KMS-11 (cell line): Measurements from ENCODE around the gene PRPSAP1.

Experiments
- H2AFZ ChIP-seq: fragments of 200-600 bp; sonication (generic); 2 replicates; pipeline ENCODE4 v1.6.1; 2016; ENCODE audit warnings: antibody characterized with exemption, mixed run types, low read depth
- H3K27ac ChIP-seq: fragments of 200-600 bp; sonication (generic); 2 replicates; pipeline ENCODE4 v1.6.1; 2016; ENCODE audit warnings: mild to moderate bottlenecking, mixed run types
- H3K27me3 ChIP-seq: fragments of 200-600 bp; sonication (generic); 2 replicates; pipeline ENCODE4 v1.6.1; 2017; ENCODE audit warnings: mild to moderate bottlenecking, low read depth, mixed run types, moderate library complexity; ENCODE audit not compliant: insufficient read depth
- H3K36me3 ChIP-seq: fragments of 200-600 bp; sonication (generic); 2 replicates; pipeline ENCODE4 v1.6.1; 2017; ENCODE audit warnings: mild to moderate bottlenecking, mixed run types; ENCODE audit not compliant: insufficient read depth
- H3K4me1 ChIP-seq: fragments of 200-600 bp; sonication (generic); 2 replicates; pipeline ENCODE4 v1.6.1; 2016; ENCODE audit warnings: mild to moderate bottlenecking, low read depth, mixed run types; ENCODE audit not compliant: poor library complexity, severe bottlenecking
- H3K4me2 ChIP-seq: fragments of 200-600 bp; sonication (generic); 2 replicates; pipeline ENCODE4 v1.7.0; 2016; ENCODE audit warnings: mild to moderate bottlenecking, mixed run types
- H3K4me3 ChIP-seq: fragments of 200-600 bp; sonication (generic); IDR thresholded peaks from 2 replicates; pipeline ENCODE4 v1.6.1; 2017; ENCODE audit warnings: low read depth, low read length, mixed read lengths; ENCODE audit not compliant: insufficient read depth
- H3K79me2 ChIP-seq: fragments of 200-600 bp; sonication (generic); 2 replicates; pipeline ENCODE4 v1.6.1; 2016; ENCODE audit warnings: low read depth, mixed run types; ENCODE audit not compliant: insufficient read depth
- H3K9ac ChIP-seq: fragments of 200-600 bp; sonication (generic); 2 replicates; pipeline ENCODE4 v1.6.1; 2016; ENCODE audit warnings: mild to moderate bottlenecking, mixed run types
- H4K20me1 ChIP-seq: fragments of 200-600 bp; sonication (generic); 2 replicates; pipeline ENCODE4 v1.6.1; 2016; ENCODE audit warnings: mild to moderate bottlenecking, mixed run types; ENCODE audit not compliant: insufficient read depth
- TF ChIP-seq, protein P1 (sequence below): fragments of 200-600 bp; sonication (generic); conservative IDR thresholded peaks from 2 replicates; pipeline ENCODE4 v1.6.1; 2017; ENCODE audit warnings: low read depth, mild to moderate bottlenecking, antibody characterized with exemption, low read length, moderate library complexity, mixed read lengths

Gene PRPSAP1

DNA sequence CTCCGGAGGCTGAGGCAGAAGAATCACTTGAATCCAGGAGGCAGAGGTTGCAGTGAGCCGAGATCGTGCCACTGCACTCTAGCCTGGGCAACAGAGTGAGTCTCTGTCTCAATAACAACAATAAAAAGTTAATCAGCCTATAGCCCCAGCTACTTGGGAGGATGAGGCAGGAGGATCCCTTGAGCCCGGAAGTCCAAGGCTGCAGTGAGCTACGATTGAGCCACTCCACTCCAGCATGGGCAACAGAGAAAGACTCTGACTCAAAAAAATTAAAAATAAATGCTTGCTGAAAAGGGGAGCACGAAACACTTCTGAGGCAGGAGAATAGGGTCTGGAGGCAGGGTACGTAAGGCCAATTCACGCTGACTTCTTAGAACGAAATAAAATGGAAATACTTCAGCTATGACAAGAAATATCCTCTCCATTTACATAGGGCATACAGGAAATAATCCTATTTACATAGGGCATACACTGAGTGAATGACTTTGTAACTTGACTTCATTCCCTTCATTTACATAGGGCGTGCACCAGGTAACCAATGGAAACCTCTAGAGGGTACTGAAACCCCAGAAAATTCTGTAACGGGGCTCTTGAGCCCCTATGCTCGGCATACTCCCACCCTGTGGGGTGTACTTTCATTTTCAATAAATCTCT, 3.2 kb upstream of the PRPSAP1 start:
- Histone ChIP-seq H3K36me3 (no peaks in the 10 kb centered on the region), H4K20me1 (no peaks in the 10 kb centered on the region), H2AFZ (no peak overlapping the region), H3K4me3 (no peak overlapping the region), H3K27me3 (no peaks in the 10 kb centered on the region), H3K4me1 (peaks cover 17% of the 10 kb centered on the region), H3K79me2 (no peaks in the 10 kb centered on the region; the same call in 1 of the 2 replicates), H3K27ac (no peak overlapping the region), H3K9ac (no peak overlapping the region), H3K4me2 (no peak overlapping the region)
- TF ChIP-seq, protein P1, sequence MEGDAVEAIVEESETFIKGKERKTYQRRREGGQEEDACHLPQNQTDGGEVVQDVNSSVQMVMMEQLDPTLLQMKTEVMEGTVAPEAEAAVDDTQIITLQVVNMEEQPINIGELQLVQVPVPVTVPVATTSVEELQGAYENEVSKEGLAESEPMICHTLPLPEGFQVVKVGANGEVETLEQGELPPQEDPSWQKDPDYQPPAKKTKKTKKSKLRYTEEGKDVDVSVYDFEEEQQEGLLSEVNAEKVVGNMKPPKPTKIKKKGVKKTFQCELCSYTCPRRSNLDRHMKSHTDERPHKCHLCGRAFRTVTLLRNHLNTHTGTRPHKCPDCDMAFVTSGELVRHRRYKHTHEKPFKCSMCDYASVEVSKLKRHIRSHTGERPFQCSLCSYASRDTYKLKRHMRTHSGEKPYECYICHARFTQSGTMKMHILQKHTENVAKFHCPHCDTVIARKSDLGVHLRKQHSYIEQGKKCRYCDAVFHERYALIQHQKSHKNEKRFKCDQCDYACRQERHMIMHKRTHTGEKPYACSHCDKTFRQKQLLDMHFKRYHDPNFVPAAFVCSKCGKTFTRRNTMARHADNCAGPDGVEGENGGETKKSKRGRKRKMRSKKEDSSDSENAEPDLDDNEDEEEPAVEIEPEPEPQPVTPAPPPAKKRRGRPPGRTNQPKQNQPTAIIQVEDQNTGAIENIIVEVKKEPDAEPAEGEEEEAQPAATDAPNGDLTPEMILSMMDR: no peak

DNA sequence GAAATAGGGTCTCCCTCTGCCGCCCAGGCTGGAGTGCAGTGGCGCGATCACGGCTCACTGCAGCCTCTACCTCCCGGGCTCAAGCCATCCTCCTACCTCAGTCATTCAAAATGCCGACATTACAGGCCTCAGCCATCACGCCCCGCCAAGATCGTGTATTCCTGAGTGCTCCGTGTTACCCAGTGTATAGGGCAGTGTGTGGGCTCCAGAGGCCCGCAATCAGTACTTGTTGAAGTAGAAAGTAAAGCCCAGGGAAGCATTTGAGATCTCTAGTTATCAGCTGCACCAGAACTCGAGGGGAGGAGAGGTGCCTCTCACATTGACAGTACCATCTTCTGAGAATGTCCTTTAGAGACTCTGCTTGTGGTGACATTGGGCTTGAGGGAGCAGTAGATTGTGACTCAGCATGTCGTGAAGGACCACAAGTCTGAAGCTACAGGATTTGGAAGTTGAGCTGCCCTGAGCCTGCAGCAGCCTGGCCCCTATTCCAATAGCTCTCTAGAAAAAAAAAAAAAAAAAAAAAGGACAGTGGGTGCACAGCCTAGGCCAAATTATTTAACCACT, 1.1 kb upstream of the PRPSAP1 start:
- Histone ChIP-seq H2AFZ (peak overlapping the region; percentile 66), H3K36me3 (no peaks in the 10 kb centered on the region), H3K4me2 (peak overlapping the region; percentile 99), H3K27ac (no peak overlapping the region), H3K79me2 (peaks cover 9% of the 10 kb centered on the region), H4K20me1 (no peaks in the 10 kb centered on the region), H3K4me3 (no peak overlapping the region), H3K4me1 (peaks cover 21% of the 10 kb centered on the region), H3K27me3 (no peaks in the 10 kb centered on the region), H3K9ac (no peak overlapping the region)
- TF ChIP-seq, protein P1: no peak

DNA sequence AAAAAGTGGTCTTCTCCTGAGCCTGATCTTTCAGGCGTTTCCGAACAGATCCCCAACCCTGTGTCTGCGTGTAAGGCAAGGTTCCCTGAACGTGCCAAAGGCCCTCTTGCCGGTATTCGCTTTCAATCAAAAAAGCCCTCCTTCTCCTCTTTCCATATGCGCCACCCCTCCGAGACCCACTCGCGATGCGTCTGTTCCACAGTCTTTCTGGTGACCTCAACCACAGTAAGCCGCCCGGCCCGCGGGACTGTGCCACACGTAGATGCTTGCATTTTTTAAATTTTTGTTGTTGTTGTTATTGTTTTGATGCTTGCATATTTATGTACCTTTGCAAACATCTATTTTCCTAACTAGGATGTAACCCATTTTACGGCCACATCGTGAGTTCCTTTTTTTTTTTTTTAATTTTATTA, 607 bp upstream of the PRPSAP1 start:
- H3K9ac ChIP-seq: peak overlapping the region; percentile 71
- no peaks in the 10 kb centered on the region for H4K20me1 ChIP-seq
- H2AFZ ChIP-seq: peak overlapping the region; percentile 95
- no peaks in the 10 kb centered on the region for H3K27me3 ChIP-seq
- H3K4me3 ChIP-seq: no peak overlapping the region
- H3K4me2 ChIP-seq: peak overlapping the region; percentile 99
- peaks cover 21% of the 10 kb centered on the region for H3K4me1 ChIP-seq
- peaks cover 9% of the 10 kb centered on the region for H3K79me2 ChIP-seq
- TF ChIP-seq, protein P1: no peak
- H3K36me3 ChIP-seq: no peaks in the 10 kb centered on the region
- H3K27ac ChIP-seq: peak overlapping the region; percentile 82

DNA sequence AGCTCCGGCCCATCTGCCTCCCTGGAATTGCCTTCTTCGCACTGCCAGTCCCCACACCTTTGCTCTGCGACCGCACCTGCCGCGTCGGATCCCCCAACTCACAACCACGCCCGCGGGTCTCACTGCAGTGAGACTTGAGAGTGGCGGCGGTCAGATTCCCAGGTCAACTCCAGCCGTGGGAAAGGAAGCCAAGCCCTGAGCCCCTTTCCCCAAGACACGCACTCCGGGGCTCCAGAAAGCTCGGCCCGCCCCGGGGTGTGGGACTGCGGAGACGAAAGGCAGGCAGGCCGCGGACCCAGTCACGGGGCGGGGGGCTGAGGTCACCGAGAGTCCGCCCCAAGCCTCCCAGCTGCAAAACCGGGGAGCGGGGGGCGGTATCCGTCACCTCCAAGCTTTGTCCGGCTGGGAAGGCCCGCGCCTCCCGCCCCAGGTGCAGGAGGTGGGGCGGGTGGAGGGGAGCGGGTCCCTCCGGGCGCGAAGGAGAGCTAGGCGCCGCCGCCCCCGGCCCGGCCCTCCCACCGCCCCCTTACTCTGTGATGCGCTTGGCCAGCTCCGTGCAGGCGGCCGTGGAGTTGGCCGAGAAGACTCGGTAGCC, 615 bp downstream of the PRPSAP1 start:
- Histone ChIP-seq H3K4me1 (peaks cover 21% of the 10 kb centered on the region), H3K27me3 (no peaks in the 10 kb centered on the region), H4K20me1 (no peaks in the 10 kb centered on the region), H3K79me2 (peaks cover 9% of the 10 kb centered on the region), H3K27ac (peak overlapping the region; percentile 82), H3K4me3 (no peak overlapping the region), H3K36me3 (no peaks in the 10 kb centered on the region), H3K4me2 (peak overlapping the region; percentile 99), H2AFZ (peak overlapping the region; percentile 95), H3K9ac (peak overlapping the region; percentile 71)
- TF ChIP-seq, protein P1: no peak
